GM23338 (cell line): ENCODE results near the gene PASK. TPM values are rescaled to one million over a fixed set of nuclear protein-coding genes. Genes with fewer than 3 reads are reported as not detected.

Experiments
- ATAC-seq: fragments of 200-7000 bp; cut with Tn5 transposase; 3 replicates; pipeline ENCODE4 v1.9.1; 2020
- DNase-seq: peaks from one replicate; pipeline ENCODE4 v3.0.0-alpha.2; 2015; ENCODE audit warnings: low spot score
- H2AFZ ChIP-seq: fragments of 200-600 bp; sonication (generic); 2 replicates; pipeline ENCODE4 v1.8.0; 2016; ENCODE audit warnings: antibody characterized with exemption, mild to moderate bottlenecking, moderate library complexity
- H3F3A ChIP-seq: fragments of 200-600 bp; sonication (generic); replicated peaks from 2 replicates; pipeline ENCODE4 v1.8.0; 2017; ENCODE audit warnings: antibody characterized with exemption, mixed run types, low read depth
- H3K27ac ChIP-seq: fragments of 200-600 bp; sonication (generic); 2 replicates; pipeline ENCODE4 v1.6.1; 2016; ENCODE audit warnings: low read depth
- H3K27me3 ChIP-seq: fragments of 200-600 bp; sonication (generic); 2 replicates; pipeline ENCODE4 v1.8.0; 2016; ENCODE audit warnings: mild to moderate bottlenecking, mixed run types, moderate library complexity; ENCODE audit not compliant: insufficient read depth
- H3K36me3 ChIP-seq: fragments of 200-600 bp; sonication (generic); 2 replicates; pipeline ENCODE4 v1.8.0; 2016; ENCODE audit warnings: mild to moderate bottlenecking; ENCODE audit not compliant: insufficient read depth
- H3K4me1 ChIP-seq: fragments of 200-600 bp; sonication (generic); 2 replicates; pipeline ENCODE4 v1.8.0; 2016; ENCODE audit warnings: mild to moderate bottlenecking, moderate library complexity; ENCODE audit not compliant: insufficient read depth
- H3K4me2 ChIP-seq: fragments of 200-600 bp; sonication (generic); 2 replicates; pipeline ENCODE4 v1.7.1; 2017; ENCODE audit warnings: mixed run types
- H3K4me3 ChIP-seq: fragments of 200-600 bp; sonication (generic); 2 replicates; pipeline ENCODE4 v1.6.1; 2016; ENCODE audit warnings: mixed run types
- H3K79me2 ChIP-seq: fragments of 200-600 bp; sonication (generic); replicated peaks from 2 replicates; pipeline ENCODE4 v1.8.0; 2017; ENCODE audit warnings: mild to moderate bottlenecking; ENCODE audit not compliant: insufficient read depth
- H3K9me2 ChIP-seq: fragments of 200-600 bp; sonication (generic); 2 replicates; pipeline ENCODE4 v1.8.0; 2017; ENCODE audit not compliant: insufficient read depth
- H4K20me1 ChIP-seq: fragments of 200-600 bp; sonication (generic); replicated peaks from 2 replicates; pipeline ENCODE4 v1.8.0; 2017; ENCODE audit warnings: mild to moderate bottlenecking; ENCODE audit not compliant: insufficient read depth
- H3K27ac Mint-ChIP-seq: 2 replicates; pipeline ENCODE4 v1.8.0; 2020; ENCODE audit warnings: inconsistent platforms, mild to moderate bottlenecking, moderate library complexity, mixed read lengths
- H3K27me3 Mint-ChIP-seq: 3 replicates; pipeline ENCODE4 v1.8.0; 2022; ENCODE audit warnings: low read depth, mild to moderate bottlenecking, moderate library complexity, mixed read lengths, inconsistent platforms; ENCODE audit not compliant: insufficient read depth, poor library complexity
- H3K36me3 Mint-ChIP-seq: 3 replicates; pipeline ENCODE4 v1.8.0; 2021; ENCODE audit warnings: low read depth, mild to moderate bottlenecking, inconsistent platforms, moderate library complexity, mixed read lengths
- H3K4me1 Mint-ChIP-seq: 3 replicates; pipeline ENCODE4 v1.8.0; 2020; ENCODE audit warnings: mild to moderate bottlenecking, inconsistent platforms, mixed read lengths
- H3K4me3 Mint-ChIP-seq: 3 replicates; pipeline ENCODE4 v1.8.0; 2021; ENCODE audit warnings: moderate library complexity, mild to moderate bottlenecking, inconsistent platforms, mixed read lengths
- H3K9me3 Mint-ChIP-seq: 3 replicates; pipeline ENCODE4 v1.8.0; 2020; ENCODE audit warnings: moderate library complexity, mild to moderate bottlenecking, inconsistent platforms, mixed read lengths
- CREB1 ChIP-seq: fragments of 250-450 bp; sonication (Bioruptor Pico); IDR thresholded peaks from 2 replicates; pipeline ENCODE4 v1.5.0; 2020; ENCODE audit warnings: low read depth, mild to moderate bottlenecking, moderate library complexity
- CTCF ChIP-seq, 2 experiments: fragments of 200-600 bp in 1 of 2; sonication (generic) in 1 of 2; conservative IDR thresholded peaks; 2 replicates each; pipeline versions ENCODE4 v1.5.1 to v1.6.1; 2016 to 2017; ENCODE audit warnings: antibody characterized with exemption in 2 of 2, low read depth in 2 of 2, mild to moderate bottlenecking in 2 of 2, moderate library complexity in 1 of 2
- ETS1 ChIP-seq: IDR thresholded peaks from 2 replicates; pipeline ENCODE4 v1.6.1; 2016; ENCODE audit warnings: antibody characterized with exemption
- EZH2 ChIP-seq: fragments of 200-600 bp; sonication (generic); IDR thresholded peaks from one replicate; pipeline ENCODE4 v1.8.0; 2017; ENCODE audit warnings: antibody characterized with exemption, mild to moderate bottlenecking, low read depth; ENCODE audit not compliant: unreplicated experiment
- EZH2phosphoT487 ChIP-seq: fragments of 200-600 bp; sonication (generic); IDR thresholded peaks from one replicate; pipeline ENCODE4 v1.8.1; 2018; ENCODE audit warnings: antibody characterized with exemption; ENCODE audit not compliant: unreplicated experiment
- JUNB ChIP-seq: IDR thresholded peaks from one replicate; pipeline ENCODE4 v1.6.1; 2016; ENCODE audit warnings: antibody characterized with exemption; ENCODE audit not compliant: unreplicated experiment
- NANOG ChIP-seq: IDR thresholded peaks from 2 replicates; pipeline ENCODE4 v1.6.1; 2016; ENCODE audit warnings: antibody characterized with exemption, borderline replicate concordance
- POLR2AphosphoS5 ChIP-seq: IDR thresholded peaks from 2 replicates; pipeline ENCODE4 v1.6.1; 2016; ENCODE audit warnings: antibody characterized with exemption, low read depth
- REST ChIP-seq: IDR thresholded peaks from one replicate; pipeline ENCODE4 v1.6.1; 2018; ENCODE audit warnings: antibody characterized with exemption; ENCODE audit not compliant: unreplicated experiment
- STAT1 ChIP-seq: IDR thresholded peaks from one replicate; pipeline ENCODE4 v1.6.1; 2016; ENCODE audit warnings: antibody characterized with exemption; ENCODE audit not compliant: unreplicated experiment
- ZNF114 ChIP-seq: fragments of 250-450 bp; sonication (Bioruptor Pico); IDR thresholded peaks from 2 replicates; pipeline ENCODE4 v1.5.0; 2020; ENCODE audit warnings: mild to moderate bottlenecking, moderate library complexity
- ZNF331 ChIP-seq: fragments of 250-450 bp; sonication (Bioruptor Pico); IDR thresholded peaks from 2 replicates; pipeline ENCODE4 v1.5.0; 2020; ENCODE audit warnings: low read depth, mild to moderate bottlenecking, moderate library complexity
- ZNF462 ChIP-seq: fragments of 250-450 bp; sonication (Bioruptor Pico); IDR thresholded peaks from 2 replicates; pipeline ENCODE4 v1.5.0; 2020; ENCODE audit warnings: mild to moderate bottlenecking, moderate library complexity
- polyA plus RNA-seq: library from polyadenylated mRNA; unstranded; fragments of >200 nt; fragmentation: Nextera tagmentation; extraction: Ambion mirVana; gene quantifications from 2 replicates; pipeline ENCODE4 v1.2.1, GENCODE V29; 2016
- total RNA-seq: library from RNA; depleted of rRNA; stranded (reverse); fragments of >200 nt; shearing (Covaris generic); gene quantifications from 2 replicates; pipeline ENCODE4 v1.2.3, GENCODE V29; 2014

PASK gene
- total and polyA plus RNA-seq, 2 experiments from 2014 or later, result 12.5 to 38.4 TPM

- H3K36me3 ChIP-seq, result peaks cover 12% of the 10 kb centered on the region
- H3K4me1 ChIP-seq, result no peaks in the 10 kb centered on the region
- Mint-ChIP-seq H3K27ac (peak overlapping the region; percentile 85; the same call in 1 of the 2 replicates), H3K36me3 (peaks cover 56% of the 10 kb centered on the region), H3K9me3 (no peaks in the 10 kb centered on the region), H3K4me1 (no peaks in the 10 kb centered on the region), H3K4me3 (no peak overlapping the region), H3K27me3 (peaks cover 2% of the 10 kb centered on the region)
- H3K79me2 ChIP-seq, result 0 out of 2 replicates have a peak, but pooled peaks cover 3% of the 10 kb centered on the region
- H3K27ac ChIP-seq, result no peak overlapping the region
- ATAC-seq, result no peak
- TF ChIP-seq STAT1 (no peak), CTCF (conservative IDR thresholded peaks at IDR 0.05; ENCODE audit: low read depth in 2 of 2) (no peak), REST (no peak), JUNB (no peak), POLR2AphosphoS5 (no peak), ETS1 (no peak), ZNF331 (CRISPR knock-in tag) (no peak), NANOG (no peak), ZNF114 (CRISPR knock-in tag) (no peak), EZH2phosphoT487 (no peak), ZNF462 (CRISPR knock-in tag) (no peak), EZH2 (no peak), CREB1 (CRISPR knock-in tag) (no peak)
- no peak overlapping the region for H3K4me3 ChIP-seq
- no peak overlapping the region for H3K4me2 ChIP-seq
- peaks cover 4% of the 10 kb centered on the region for H4K20me1 ChIP-seq
- H3K9me2 ChIP-seq, result no peaks in the 10 kb centered on the region
- H3K27me3 ChIP-seq, result no peaks in the 10 kb centered on the region
- no peak for DNase-seq
- H2AFZ ChIP-seq, result no peak overlapping the region
- no peaks in the 10 kb centered on the region for H3F3A ChIP-seq
These were observed 61.6 kb downstream of the PASK start for GRCh38 chr2:241087420-241088268.
